Esophagus squamous epithelium (tissue), 5 donors: ENCODE results near the gene GALNT13. TPM values are rescaled to one million over a fixed set of nuclear protein-coding genes. Genes with fewer than 3 reads are reported as not detected.

Experiments used
- DNase-seq: peaks from one replicate; lab custom pipeline; 2025; lab: John Stamatoyannopoulos, UW
- H3K27ac ChIP-seq, 4 donors: fragments of 200-600 bp; sonication (generic); one replicate each; pipeline ENCODE4 v1.5.1; 2016 to 2019; ENCODE audit warnings: mild to moderate bottlenecking in 1 of 4
- H3K27me3 ChIP-seq, 4 donors: fragments of 200-600 bp; sonication (generic); 1 replicate in 3 of 4; 2 replicates in 1 of 4; pipeline versions ENCODE4 v1.5.1 to v1.6.0; 2017 to 2021; ENCODE audit warnings: antibody characterized with exemption in 1 of 4
- H3K36me3 ChIP-seq, 3 donors: fragments of 200-600 bp; sonication (generic); one replicate each; pipeline ENCODE4 v1.5.1; 2016 to 2019
- H3K4me1 ChIP-seq, 3 donors: fragments of 200-600 bp; sonication (generic); one replicate each; pipeline ENCODE4 v1.5.1; 2017 to 2019
- H3K4me3 ChIP-seq, 4 donors: fragments of 200-600 bp; sonication (generic); 1 replicate in 3 of 4; 2 replicates in 1 of 4; pipeline ENCODE4 v1.5.1; 2016 to 2019; ENCODE audit warnings: mild to moderate bottlenecking in 2 of 4, moderate library complexity in 1 of 4
- H3K9me3 ChIP-seq, 3 donors: fragments of 200-600 bp; sonication (generic); one replicate each; pipeline ENCODE4 v1.5.1; 2016 to 2019
- POLR2A ChIP-seq, 4 donors: fragments of 450-650 bp; IDR thresholded peaks; one replicate each; pipeline ENCODE4 v1.6.1; 2017; ENCODE audit warnings: antibody characterized with exemption in 4 of 4, mild to moderate bottlenecking in 4 of 4, moderate library complexity in 3 of 4
- WGBS, 2 donors: methylation state at CpG; one replicate each; pipeline ENCODE4 v1.1.5; 2018; 5-methylcytosine and 5-hydroxymethylcytosine counted together
- intact Hi-C: fragments of 100-400 bp; cut with DNase I; formaldehyde crosslinking; loops from one replicate; pipeline ENCODE4 v1.15.0; 2022
- total RNA-seq, 4 donors: library from RNA; depleted of rRNA; stranded (reverse); fragments of >200 nt; gene quantifications; one replicate each; pipeline ENCODE4 v1.1.0, GENCODE V29; 2016
- TF ChIP-seq, protein P1 (sequence below), 6 experiments: fragments of 450-650 bp in 4 of 6; fragments of 200-600 bp in 2 of 6; sonication (generic) in 2 of 6; IDR thresholded peaks; one replicate each; pipeline ENCODE4 v1.5.1; 2016 to 2019; ENCODE audit warnings: antibody characterized with exemption in 6 of 6, mild to moderate bottlenecking in 4 of 6, moderate library complexity in 4 of 6
- donor health status: DM: yes; HTN: yes; CAD: no.

Gene GALNT13
- total RNA-seq, 4 donors from 2014 or later: 0.04 to 0.38 (median 0.17) TPM

DNA sequence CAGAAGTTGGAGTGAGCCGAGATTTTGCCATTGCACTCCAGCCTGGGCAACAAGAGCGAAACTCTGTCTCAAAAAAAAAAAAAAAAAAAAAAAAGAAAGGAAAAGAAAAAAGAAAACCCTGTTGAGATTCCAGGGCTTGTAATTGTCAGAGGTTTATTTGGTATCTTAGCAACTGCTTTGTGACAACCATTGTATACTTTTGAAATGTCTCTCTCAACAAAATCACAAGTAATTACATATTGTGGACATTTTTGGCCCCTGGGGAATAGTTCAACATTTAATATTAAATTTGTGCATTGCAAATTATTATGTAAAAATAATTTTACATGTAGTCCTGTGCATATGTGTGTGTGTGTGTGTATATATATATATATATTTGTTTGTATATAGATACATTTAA lies 270.8 kb downstream of the GALNT13 start:
- intact Hi-C loops: no loop called here

GRCh38 chr2:154143105-154143504 lies 271.4 kb downstream of the GALNT13 start:
- WGBS, 2 donors: 78 to 79% methylated on average over 4 of the region's 4 CpGs
- no peaks in the 10 kb centered on the region for H3K36me3 ChIP-seq
- DNase-seq: no peak
- H3K4me1 ChIP-seq: no peaks in the 10 kb centered on the region
- H3K4me3 ChIP-seq: no peak overlapping the region
- H3K9me3 ChIP-seq: no peaks in the 10 kb centered on the region
- intact Hi-C loops: no loop called here
- H3K27ac ChIP-seq: no peak overlapping the region
- no peaks in the 10 kb centered on the region for H3K27me3 ChIP-seq
- TF ChIP-seq, protein P1, sequence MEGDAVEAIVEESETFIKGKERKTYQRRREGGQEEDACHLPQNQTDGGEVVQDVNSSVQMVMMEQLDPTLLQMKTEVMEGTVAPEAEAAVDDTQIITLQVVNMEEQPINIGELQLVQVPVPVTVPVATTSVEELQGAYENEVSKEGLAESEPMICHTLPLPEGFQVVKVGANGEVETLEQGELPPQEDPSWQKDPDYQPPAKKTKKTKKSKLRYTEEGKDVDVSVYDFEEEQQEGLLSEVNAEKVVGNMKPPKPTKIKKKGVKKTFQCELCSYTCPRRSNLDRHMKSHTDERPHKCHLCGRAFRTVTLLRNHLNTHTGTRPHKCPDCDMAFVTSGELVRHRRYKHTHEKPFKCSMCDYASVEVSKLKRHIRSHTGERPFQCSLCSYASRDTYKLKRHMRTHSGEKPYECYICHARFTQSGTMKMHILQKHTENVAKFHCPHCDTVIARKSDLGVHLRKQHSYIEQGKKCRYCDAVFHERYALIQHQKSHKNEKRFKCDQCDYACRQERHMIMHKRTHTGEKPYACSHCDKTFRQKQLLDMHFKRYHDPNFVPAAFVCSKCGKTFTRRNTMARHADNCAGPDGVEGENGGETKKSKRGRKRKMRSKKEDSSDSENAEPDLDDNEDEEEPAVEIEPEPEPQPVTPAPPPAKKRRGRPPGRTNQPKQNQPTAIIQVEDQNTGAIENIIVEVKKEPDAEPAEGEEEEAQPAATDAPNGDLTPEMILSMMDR (IDR thresholded peaks at IDR 0.05): no peak
- no peak for TF ChIP-seq POLR2A (IDR thresholded peaks at IDR 0.05)

More for the DNA sequence above, 270.8 kb downstream of the GALNT13 start:
- 66 to 69% methylated on average over 2 of the region's 2 CpGs for WGBS, 2 donors
- Histone ChIP-seq H3K9me3 (no peaks in the 10 kb centered on the region), H3K4me1 (no peaks in the 10 kb centered on the region), H3K27ac (no peak overlapping the region), H3K27me3 (no peaks in the 10 kb centered on the region), H3K4me3 (no peak overlapping the region), H3K36me3 (no peaks in the 10 kb centered on the region)
- TF ChIP-seq POLR2A (IDR thresholded peaks at IDR 0.05): no peak
- TF ChIP-seq, protein P1 (IDR thresholded peaks at IDR 0.05): no peak
- no peak for DNase-seq

DNA sequence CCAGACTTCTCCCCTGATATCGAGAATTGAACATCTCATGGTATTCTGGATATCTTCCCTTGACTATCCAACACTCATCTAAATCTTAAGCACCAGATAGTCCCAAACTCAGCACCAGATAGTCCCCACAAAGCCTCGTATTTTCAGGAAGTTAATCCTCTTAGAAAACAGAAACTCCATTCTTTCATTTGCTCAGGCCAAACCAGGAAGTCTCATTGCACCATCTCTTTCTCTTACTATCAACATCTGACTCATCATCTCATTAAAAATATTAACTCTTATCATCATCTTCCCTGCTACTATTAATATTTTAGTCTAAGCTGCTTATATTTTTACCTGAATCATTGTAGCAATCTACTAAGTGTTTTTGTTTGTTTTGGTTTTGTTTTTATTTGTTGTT lies 286.4 kb downstream of the GALNT13 start:
- Histone ChIP-seq H3K36me3 (no peaks in the 10 kb centered on the region), H3K9me3 (peaks cover 0 to 3% (median 0%) of the 10 kb centered on the region in 3 donors), H3K27me3 (no peaks in the 10 kb centered on the region), H3K4me1 (no peaks in the 10 kb centered on the region), H3K4me3 (no peak overlapping the region), H3K27ac (no peak overlapping the region)
- no peak for DNase-seq
- WGBS, 2 donors: 51 to 68% methylated on average over 2 of the region's 2 CpGs
- intact Hi-C loops: no loop called here
- no peak for TF ChIP-seq POLR2A (IDR thresholded peaks at IDR 0.05)
- TF ChIP-seq, protein P1 (IDR thresholded peaks at IDR 0.05): no peak

DNA sequence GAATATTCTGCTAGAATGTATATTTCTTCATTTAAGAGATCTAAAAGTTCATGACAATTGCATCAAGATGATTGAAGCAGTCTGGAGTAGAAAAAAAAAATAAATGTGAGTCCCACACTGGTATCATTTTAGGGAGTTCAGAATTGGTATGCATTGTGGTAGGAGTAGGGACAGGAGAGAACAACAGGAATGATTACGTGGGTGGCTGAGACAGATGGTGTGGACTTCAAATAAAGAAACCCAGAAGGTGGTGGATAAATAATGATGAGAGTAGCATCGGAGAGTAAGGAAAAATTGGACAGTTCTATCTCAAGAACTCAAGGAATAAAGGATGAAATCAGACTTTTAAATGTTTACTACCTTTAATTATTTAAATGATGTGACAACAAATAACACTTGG lies 289.6 kb downstream of the GALNT13 start:
- Histone ChIP-seq H3K36me3 (no peaks in the 10 kb centered on the region), H3K4me1 (no peaks in the 10 kb centered on the region), H3K27me3 (no peaks in the 10 kb centered on the region), H3K27ac (no peak overlapping the region), H3K9me3 (no peaks in the 10 kb centered on the region), H3K4me3 (no peak overlapping the region)
- TF ChIP-seq POLR2A (IDR thresholded peaks at IDR 0.05): no peak
- TF ChIP-seq, protein P1 (IDR thresholded peaks at IDR 0.05): no peak
- intact Hi-C loops: no loop called here
- DNase-seq: no peak
- WGBS, 2 donors: 68 to 80% methylated on average over 2 of the region's 2 CpGs

- H3K27ac ChIP-seq: no peak overlapping the region
- no peaks in the 10 kb centered on the region for H3K36me3 ChIP-seq
- intact Hi-C loops: no loop called here
- H3K9me3 ChIP-seq: no peaks in the 10 kb centered on the region
- H3K4me1 ChIP-seq: no peaks in the 10 kb centered on the region
- no peaks in the 10 kb centered on the region for H3K27me3 ChIP-seq
- TF ChIP-seq POLR2A (IDR thresholded peaks at IDR 0.05): no peak
- TF ChIP-seq, protein P1 (IDR thresholded peaks at IDR 0.05): no peak
- H3K4me3 ChIP-seq: no peak overlapping the region
- 10 to 17% methylated on average over 1 of the region's 1 CpG for WGBS, 2 donors
- no peak for DNase-seq
These were observed 298.7 kb downstream of the GALNT13 start for GRCh38 chr2:154170400-154170799.
